ENCODE data around the gene THOP1.

Gene THOP1

GRCh38 chr19:2774953-2775555 is 10.2 kb upstream of the THOP1 start:
- Histone ChIP-seq H3K9me3 (ENCODE audit: low read length) (no peaks in the 10 kb centered on the region), H3F3A (ENCODE audit: insufficient read depth, low read length) (no peaks in the 10 kb centered on the region), H4K20me1 (ENCODE audit: insufficient read depth, low read length) (no peaks in the 10 kb centered on the region; the same call in 1 of the 2 replicates), H3K27ac (ENCODE audit: low read depth, low read length, poor library complexity, severe bottlenecking) (no peak overlapping the region), H3K4me1 (ENCODE audit: insufficient read depth, low read length, severe bottlenecking) (peaks cover 7% of the 10 kb centered on the region), H2AFZ (ENCODE audit: low read length) (no peak overlapping the region), H3K36me3 (ENCODE audit: insufficient read depth, low read length) (peaks cover 20% of the 10 kb centered on the region), H3K9ac (ENCODE audit: low read length) (no peak overlapping the region), H3K4me2 (ENCODE audit: low read length) (no peak overlapping the region), H3K27me3 (ENCODE audit: insufficient read depth, low read length) (no peaks in the 10 kb centered on the region), H3K79me2 (ENCODE audit: insufficient read depth, low read length) (peaks cover 84% of the 10 kb centered on the region), H3K4me3 (ENCODE audit: low read depth, low read length, poor library complexity, severe bottlenecking) (no peak overlapping the region), H3K9me2 (ENCODE audit: low read depth, low read length) (no peaks in the 10 kb centered on the region)
- no peak for TF ChIP-seq EZH2 (IDR thresholded peaks at IDR 0.05; ENCODE audit: borderline replicate concordance, low read length)
- no peak for TF ChIP-seq CTCF (IDR thresholded peaks at IDR 0.05; ENCODE audit: low read length)

GRCh38 chr19:2775556-2776430 is 9.5 kb upstream of the THOP1 start:
- H3F3A ChIP-seq (ENCODE audit: insufficient read depth, low read length) = no peaks in the 10 kb centered on the region
- H3K9ac ChIP-seq (ENCODE audit: low read length) = no peak overlapping the region
- H3K4me1 ChIP-seq (ENCODE audit: insufficient read depth, low read length, severe bottlenecking) = peaks cover 11% of the 10 kb centered on the region
- no peak for TF ChIP-seq EZH2 (IDR thresholded peaks at IDR 0.05; ENCODE audit: borderline replicate concordance, low read length)
- TF ChIP-seq CTCF (IDR thresholded peaks at IDR 0.05; ENCODE audit: low read length) = no peak
- peaks cover 84% of the 10 kb centered on the region for H3K79me2 ChIP-seq (ENCODE audit: insufficient read depth, low read length)
- no peak overlapping the region for H2AFZ ChIP-seq (ENCODE audit: low read length)
- no peak overlapping the region for H3K27ac ChIP-seq (ENCODE audit: low read depth, low read length, poor library complexity, severe bottlenecking)
- peaks cover 13% of the 10 kb centered on the region for H3K36me3 ChIP-seq (ENCODE audit: insufficient read depth, low read length)
- no peak overlapping the region for H3K4me3 ChIP-seq (ENCODE audit: low read depth, low read length, poor library complexity, severe bottlenecking)
- H4K20me1 ChIP-seq (ENCODE audit: insufficient read depth, low read length) = no peaks in the 10 kb centered on the region; the same call in 1 of the 2 replicates
- no peak overlapping the region for H3K4me2 ChIP-seq (ENCODE audit: low read length)
- H3K9me3 ChIP-seq (ENCODE audit: low read length) = no peaks in the 10 kb centered on the region
- no peaks in the 10 kb centered on the region for H3K9me2 ChIP-seq (ENCODE audit: low read depth, low read length)
- H3K27me3 ChIP-seq (ENCODE audit: insufficient read depth, low read length) = no peaks in the 10 kb centered on the region

- no peaks in the 10 kb centered on the region for H3F3A ChIP-seq (ENCODE audit: insufficient read depth, low read length)
- H4K20me1 ChIP-seq (ENCODE audit: insufficient read depth, low read length) = no peaks in the 10 kb centered on the region; the same call in 1 of the 2 replicates
- no peaks in the 10 kb centered on the region for H3K9me3 ChIP-seq (ENCODE audit: low read length)
- H3K9ac ChIP-seq (ENCODE audit: low read length) = no peak overlapping the region
- no peak overlapping the region for H3K4me3 ChIP-seq (ENCODE audit: low read depth, low read length, poor library complexity, severe bottlenecking)
- no peaks in the 10 kb centered on the region for H3K9me2 ChIP-seq (ENCODE audit: low read depth, low read length)
- H3K79me2 ChIP-seq (ENCODE audit: insufficient read depth, low read length) = peaks cover 90% of the 10 kb centered on the region
- no peaks in the 10 kb centered on the region for H3K27me3 ChIP-seq (ENCODE audit: insufficient read depth, low read length)
- H3K4me2 ChIP-seq (ENCODE audit: low read length) = no peak overlapping the region
- H3K27ac ChIP-seq (ENCODE audit: low read depth, low read length, poor library complexity, severe bottlenecking) = no peak overlapping the region
- peaks cover 12% of the 10 kb centered on the region for H3K36me3 ChIP-seq (ENCODE audit: insufficient read depth, low read length)
- no peak for TF ChIP-seq CTCF (IDR thresholded peaks at IDR 0.05; ENCODE audit: low read length)
- TF ChIP-seq EZH2 (IDR thresholded peaks at IDR 0.05; ENCODE audit: borderline replicate concordance, low read length) = no peak
- no peak overlapping the region for H2AFZ ChIP-seq (ENCODE audit: low read length)
- peaks cover 27% of the 10 kb centered on the region for H3K4me1 ChIP-seq (ENCODE audit: insufficient read depth, low read length, severe bottlenecking)
Measured at GRCh38 chr19:2777952-2778683, 7.2 kb upstream of the THOP1 start.
